GM18861 (cell line): ENCODE results near the gene FCAMR.

ENCODE experiments used
- ATAC-seq: cut with Tn5 transposase; IDR thresholded peaks from one replicate; pipeline ENCODE4 v1.9.1; 2021; ENCODE audit not compliant: unreplicated experiment

FCAMR gene

DNA sequence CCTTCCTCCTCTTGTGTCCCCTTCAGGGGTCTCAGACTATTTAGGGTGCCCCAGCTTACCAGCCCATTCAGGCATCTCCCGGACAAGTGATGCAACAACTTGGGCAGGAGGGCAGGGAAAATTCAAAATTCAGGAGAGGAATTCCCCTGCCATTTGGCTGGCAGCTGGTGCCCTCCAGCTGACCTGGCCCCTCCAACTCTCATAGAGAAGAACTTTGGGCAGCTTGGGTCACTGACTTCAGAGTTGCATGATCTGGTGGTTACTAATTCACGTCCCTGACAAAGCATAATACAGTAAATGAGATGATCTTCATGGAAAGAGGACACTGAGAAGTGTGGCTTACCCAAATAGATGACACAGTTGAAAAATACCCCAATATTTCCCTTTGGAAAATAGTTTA lies at the start of gene FCAMR:
Gene FCAMR (minus strand): TSS at position 15 of the 400 bp plus-strand sequence. CDS start 335 bp downstream, outside the sequence.
- no peak for ATAC-seq

- ATAC-seq, result no peak
These were observed 49.4 kb upstream of the FCAMR start for GRCh38 chr1:207019661-207020060.

DNA sequence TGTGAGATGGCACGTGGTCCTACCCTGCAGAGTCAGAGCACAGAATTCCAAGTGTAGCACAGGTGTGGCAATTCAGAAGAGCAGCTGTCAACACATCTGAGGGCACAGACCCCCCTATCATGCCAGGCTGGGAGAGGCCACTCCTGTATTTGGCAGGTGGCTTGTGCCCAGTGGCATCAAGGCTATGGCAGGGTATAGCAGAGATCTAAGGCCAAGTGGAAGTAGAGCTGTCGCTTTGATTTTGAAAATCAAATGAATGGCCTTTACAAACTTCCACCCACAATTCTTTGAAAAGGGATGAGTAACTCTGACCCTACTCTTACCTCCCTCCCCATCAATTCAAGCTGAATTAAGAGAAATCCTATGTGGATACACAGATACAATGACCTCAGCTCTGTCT lies 48.9 kb upstream of the FCAMR start:
- ATAC-seq, result no peak

DNA sequence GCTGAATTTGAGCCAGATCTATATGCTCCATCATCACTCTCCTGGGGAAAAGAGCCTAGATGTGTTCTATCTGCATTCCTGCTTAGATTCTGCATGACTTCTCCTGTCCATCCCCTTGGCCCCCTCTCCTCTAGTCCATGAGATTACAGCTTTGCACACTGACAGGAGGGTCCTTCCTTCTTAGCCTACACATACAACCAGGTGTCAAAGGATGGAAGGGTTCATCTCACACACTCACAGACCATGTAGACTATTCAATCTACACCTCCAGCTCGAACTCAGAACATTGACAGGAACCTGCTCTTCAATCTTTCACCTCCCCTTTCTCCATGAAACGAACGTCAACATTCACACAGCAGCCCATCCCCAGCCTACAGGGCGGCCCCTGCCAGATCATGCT lies 48.4 kb upstream of the FCAMR start:
- no peak for ATAC-seq

- ATAC-seq, result no peak
These were observed 47.6 kb upstream of the FCAMR start for GRCh38 chr1:207017615-207018559.

DNA sequence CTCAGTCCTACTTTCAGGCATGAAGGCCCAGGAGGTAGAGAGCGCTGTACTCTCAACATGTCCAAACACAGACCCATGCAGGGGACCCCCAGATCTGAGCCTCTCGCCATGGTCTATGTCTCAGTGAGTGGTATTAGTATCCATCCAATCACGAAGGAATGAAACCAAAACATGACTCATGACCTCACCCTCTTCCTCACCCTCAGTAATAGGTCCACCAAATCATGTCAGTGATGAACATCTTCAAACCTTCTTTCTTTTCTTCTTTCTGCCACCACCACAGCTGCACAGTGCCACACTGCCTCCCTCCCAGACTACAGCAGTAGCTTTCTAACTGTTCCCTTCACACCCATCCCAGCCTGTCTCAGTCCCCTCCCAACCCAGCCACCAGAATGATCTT lies 45.5 kb upstream of the FCAMR start:
- no peak for ATAC-seq

- no peak for ATAC-seq
These were observed 44.5 kb upstream of the FCAMR start for GRCh38 chr1:207014728-207015127.

DNA sequence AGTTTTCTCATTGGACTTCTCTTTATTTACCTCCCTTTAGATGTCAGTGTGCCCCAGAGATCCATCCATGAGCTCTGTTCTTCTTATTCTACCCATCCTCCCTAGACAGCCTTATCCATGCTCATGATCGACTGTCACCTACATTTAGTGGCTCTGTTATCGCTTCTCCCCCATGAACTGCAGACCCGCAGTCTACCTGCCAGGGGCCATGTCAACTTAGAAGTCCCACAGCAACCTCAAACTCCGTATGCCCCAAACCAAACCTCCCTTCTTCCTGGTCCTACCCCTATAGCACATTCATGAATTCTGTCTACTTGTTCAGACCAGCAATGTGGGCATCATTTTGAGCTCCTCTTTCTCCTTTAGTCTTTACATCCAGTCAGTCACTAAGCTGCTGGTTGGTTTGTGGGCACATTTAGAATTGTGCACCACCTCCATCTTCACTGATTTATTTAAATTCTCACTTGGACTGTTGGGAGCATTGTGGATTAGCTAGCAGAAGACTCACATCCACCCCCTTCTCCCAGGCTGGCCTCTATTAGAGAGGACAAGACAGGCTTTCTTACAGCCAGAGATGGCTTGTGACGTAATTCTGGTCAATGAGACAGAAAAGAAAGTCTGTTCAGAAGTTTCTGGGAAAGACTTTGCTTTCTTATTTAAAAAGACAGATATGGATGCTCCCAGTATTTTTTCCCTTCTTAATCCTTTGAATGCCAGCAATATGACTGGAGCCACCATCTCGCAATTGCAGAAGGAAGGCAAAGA lies 43.2 kb upstream of the FCAMR start:
- ATAC-seq, result no peak

- ATAC-seq, result no peak
These were observed 40.5 kb upstream of the FCAMR start for GRCh38 chr1:207010726-207011125.

GRCh38 chr1:207009945-207010344 lies 39.7 kb upstream of the FCAMR start:
- ATAC-seq, result no peak

DNA sequence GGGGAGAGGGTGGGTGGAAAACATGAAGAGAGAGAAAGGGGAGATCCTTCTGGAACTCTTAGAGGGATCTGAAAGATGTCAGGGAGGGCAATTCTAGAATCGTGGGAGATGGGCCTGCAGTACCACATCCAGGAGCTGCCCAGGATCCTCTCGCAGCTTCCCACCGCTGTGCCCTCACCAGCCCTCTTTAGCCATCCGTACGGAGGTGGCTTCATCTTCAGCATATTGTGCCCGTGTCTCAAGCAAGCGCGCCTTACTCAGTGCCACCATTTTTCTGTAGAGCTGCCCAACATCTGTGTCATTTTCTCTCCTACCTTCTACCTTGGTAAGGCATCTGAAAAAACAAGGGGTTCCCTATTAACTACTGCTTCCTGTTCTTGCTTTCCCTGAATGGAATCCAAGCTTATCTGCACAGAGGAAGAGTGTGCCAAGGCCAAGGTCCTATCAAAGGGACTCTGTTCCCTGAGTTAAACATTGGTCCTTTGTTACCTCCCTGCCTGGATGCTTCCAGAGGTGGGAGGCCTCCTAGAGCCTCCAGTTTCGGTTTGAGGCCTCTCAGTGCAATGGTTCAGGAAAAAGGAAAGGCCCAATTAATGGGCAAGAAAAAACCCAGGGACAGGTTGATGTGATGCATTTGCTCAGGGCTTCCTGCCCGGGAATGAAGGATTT lies 39.1 kb upstream of the FCAMR start:
- no peak for ATAC-seq

GRCh38 chr1:207007352-207008033 lies 37.2 kb upstream of the FCAMR start:
- ATAC-seq, result no peak

- ATAC-seq, result no peak
These were observed 36.7 kb upstream of the FCAMR start for GRCh38 chr1:207006914-207007313.

- no peak for ATAC-seq
These were observed 35.8 kb upstream of the FCAMR start for GRCh38 chr1:207006083-207006482.

DNA sequence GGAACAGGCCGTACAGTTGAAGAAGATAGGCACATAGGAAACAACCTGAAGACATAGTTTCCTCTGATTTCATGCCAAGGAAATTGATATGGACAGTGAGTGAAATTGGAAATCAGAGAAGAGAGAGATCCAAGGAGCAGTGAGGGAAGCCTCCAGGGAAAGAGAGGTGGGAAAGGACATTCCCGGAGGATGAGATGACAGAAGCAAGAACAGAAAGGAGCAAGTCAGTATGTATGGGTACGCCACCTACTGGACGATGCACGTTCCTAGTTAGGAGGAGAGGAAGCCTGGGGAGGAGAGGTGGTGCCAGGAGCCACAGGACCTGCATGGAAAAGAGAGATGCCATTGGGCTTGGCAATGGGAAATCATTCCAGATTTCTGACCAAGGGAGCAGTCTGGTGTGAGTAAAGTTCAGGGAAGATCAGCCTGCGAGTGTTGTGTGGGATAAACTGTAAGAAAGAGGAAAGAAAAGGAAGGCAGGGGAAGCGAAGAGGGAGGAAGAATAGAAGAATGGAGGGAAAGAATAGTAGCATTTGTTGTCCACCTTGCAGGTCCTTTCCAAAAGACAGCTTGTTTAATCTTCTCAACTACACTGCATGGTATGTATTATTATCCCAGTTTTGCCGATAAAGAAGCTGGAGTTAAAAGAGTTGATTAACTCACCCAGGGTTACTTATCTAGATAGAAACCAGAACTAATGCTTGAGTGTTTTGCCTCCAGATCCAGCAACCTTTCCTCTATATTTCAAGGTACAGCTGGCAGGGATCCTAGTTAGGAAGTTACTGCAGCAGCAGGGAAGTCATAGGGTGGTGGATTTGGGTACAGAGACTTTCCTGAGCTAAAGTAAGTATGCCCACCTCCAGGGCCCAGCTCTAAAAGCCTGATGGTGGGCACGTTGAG lies 34.9 kb upstream of the FCAMR start:
- ATAC-seq, result no peak

DNA sequence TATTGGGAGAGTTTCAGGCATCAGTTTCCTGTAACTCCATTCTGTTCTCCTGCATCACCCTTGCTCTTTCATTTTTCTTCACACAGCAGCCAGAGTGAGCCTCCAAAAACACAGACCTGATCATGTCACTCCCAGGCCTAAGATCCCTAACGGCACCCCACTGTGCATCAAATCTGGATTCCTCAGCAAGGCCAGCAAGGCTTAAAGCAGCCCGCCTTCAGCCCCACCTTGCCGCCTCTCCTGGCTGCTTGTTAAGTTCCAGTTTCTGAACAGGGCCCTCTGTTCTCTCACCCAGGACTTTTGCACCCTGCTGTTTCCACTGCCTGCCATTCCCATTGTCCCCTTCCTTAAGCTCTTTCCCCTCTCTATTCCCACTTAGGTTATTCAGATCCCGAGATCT lies 33.0 kb upstream of the FCAMR start:
- no peak for ATAC-seq

DNA sequence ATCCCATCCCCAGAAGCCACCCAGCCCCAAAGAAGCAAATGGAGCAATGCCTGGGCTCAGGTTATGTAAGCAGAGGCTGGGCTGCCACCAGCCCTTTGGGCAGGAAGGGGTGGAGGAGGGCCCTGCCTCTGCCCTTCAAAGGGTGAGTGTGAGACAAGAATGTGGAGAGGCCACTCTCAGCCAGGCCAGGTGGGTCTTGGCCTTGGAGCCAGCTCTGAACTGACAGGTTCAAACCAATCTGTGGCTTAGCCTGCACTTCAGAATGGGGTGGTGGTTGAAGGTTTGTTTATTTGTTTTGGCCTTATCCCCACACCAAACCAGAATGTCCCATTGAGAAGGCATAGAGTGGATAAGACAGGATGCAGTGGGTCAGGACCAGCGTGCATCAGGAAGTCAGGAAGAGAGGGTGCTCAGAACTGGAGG lies 32.5 kb upstream of the FCAMR start:
- ATAC-seq, result no peak

- no peak for ATAC-seq
These were observed 31.4 kb upstream of the FCAMR start for GRCh38 chr1:207001492-207002245.

DNA sequence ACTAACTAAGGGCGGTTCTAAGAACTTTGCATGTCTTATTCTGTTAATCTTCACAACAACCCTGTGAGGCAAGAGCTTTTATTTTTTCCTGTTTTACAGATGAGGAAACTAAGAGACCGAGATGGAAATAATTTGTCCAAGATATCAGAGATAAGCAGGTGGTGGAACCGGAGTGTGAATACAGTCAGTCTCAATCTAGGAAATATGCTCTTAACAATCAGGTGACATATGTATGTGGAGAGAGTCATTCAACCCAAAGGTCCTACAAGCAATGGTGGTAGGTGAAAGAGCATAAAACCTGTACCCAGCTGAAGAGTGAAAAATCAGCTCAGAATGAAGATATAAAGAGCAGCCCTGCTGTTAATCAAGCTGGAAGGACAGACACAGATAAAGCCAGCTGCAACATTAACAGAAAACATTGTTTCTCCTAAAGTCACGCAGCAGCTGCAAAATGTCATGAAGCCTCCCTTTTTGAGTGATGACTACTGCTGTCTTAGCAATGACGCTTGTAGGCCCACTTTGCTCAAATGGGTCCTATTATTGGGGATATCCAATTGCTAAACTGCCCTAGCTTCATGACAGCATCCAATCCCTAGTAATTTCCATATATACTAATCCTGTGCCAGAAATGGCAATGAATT lies 30.5 kb upstream of the FCAMR start:
- ATAC-seq, result no peak
